Transverse colon (tissue), 4 donors: ENCODE results near the gene CTBP1. TPM values are rescaled to one million over a fixed set of nuclear protein-coding genes. Genes with fewer than 3 reads are reported as not detected.

Experiments used
- DNase-seq: peaks from one replicate; pipeline ENCODE4 v3.0.0-alpha.2; 2019
- H3K27ac ChIP-seq, 4 donors: fragments of 200-600 bp; sonication (generic); 2 replicates each; pipeline ENCODE4 v1.5.1; 2016 to 2018; ENCODE audit warnings: inconsistent platforms in 4 of 4
- H3K27me3 ChIP-seq: fragments of 200-600 bp; sonication (generic); 2 replicates; pipeline ENCODE4 v1.5.1; 2017; ENCODE audit warnings: inconsistent platforms
- H3K36me3 ChIP-seq, 4 donors: fragments of 200-600 bp; sonication (generic); 2 replicates each; pipeline ENCODE4 v1.5.1; 2017 to 2019; ENCODE audit warnings: inconsistent platforms in 4 of 4
- H3K4me1 ChIP-seq, 4 donors: fragments of 200-600 bp; sonication (generic); 2 replicates each; pipeline ENCODE4 v1.5.1; 2017 to 2020; ENCODE audit warnings: inconsistent platforms in 4 of 4
- H3K4me3 ChIP-seq, 4 donors: fragments of 200-600 bp; sonication (generic); 1 replicate in 1 of 4; 2 replicates in 3 of 4; pipeline versions ENCODE4 v1.5.1 to v1.6.1; 2017 to 2019; ENCODE audit warnings: inconsistent platforms in 4 of 4
- H3K9me3 ChIP-seq, 2 donors: fragments of 200-600 bp; sonication (generic); 2 replicates each; pipeline ENCODE4 v1.5.1; 2017 to 2019; ENCODE audit warnings: inconsistent platforms in 2 of 2
- EP300 ChIP-seq: sonication (generic); formaldehyde crosslinking; IDR thresholded peaks from one replicate; pipeline ENCODE4 v1.6.1; 2017; ENCODE audit warnings: antibody characterized with exemption, low read depth
- POLR2A ChIP-seq: fragments of 450-650 bp; IDR thresholded peaks from one replicate; pipeline ENCODE4 v1.6.1; 2016; ENCODE audit warnings: antibody characterized with exemption, mild to moderate bottlenecking, moderate library complexity
- POLR2AphosphoS5 ChIP-seq, 3 donors: sonication (generic); formaldehyde crosslinking; IDR thresholded peaks; one replicate each; pipeline ENCODE4 v1.6.1; 2016; ENCODE audit warnings: antibody characterized with exemption in 3 of 3
- WGBS, 2 donors: methylation state at CpG; one replicate each; pipeline ENCODE4 v1.1.5; 2018; ENCODE audit warnings: low coverage in 1 of 2; 5-methylcytosine and 5-hydroxymethylcytosine counted together
- in situ Hi-C, 4 donors: fragments of 200-750 bp; cut with MboI; loops; one replicate each; pipeline versions ENCODE4 v1.15.0 to v1.15.1; 2017; ENCODE audit warnings: low sequenced_read_pairs in 3 of 4, low pct_ligation_motif_present in 1 of 4, low pct_unique_long_range_greater_than_20kb in 1 of 4
- intact Hi-C: fragments of 100-400 bp; cut with DNase I; formaldehyde crosslinking; loops from one replicate; pipeline ENCODE4 v1.15.1; 2023; ENCODE audit warnings: low total_unique reads
- total RNA-seq, 4 donors: library from RNA; depleted of rRNA; stranded (reverse); fragments of >200 nt; gene quantifications; one replicate each; pipeline ENCODE4 v1.1.0, GENCODE V29; 2016
- TF ChIP-seq, protein P1 (sequence below), 5 experiments: fragments of 200-600 bp in 3 of 5; fragments of 450-650 bp in 2 of 5; sonication (generic) in 3 of 5; IDR thresholded peaks; 1 replicate in 2 of 5; 2 replicates in 3 of 5; pipeline ENCODE4 v1.5.1; 2016 to 2017; ENCODE audit warnings: antibody characterized with exemption in 5 of 5, inconsistent platforms in 3 of 5, mild to moderate bottlenecking in 2 of 5, moderate library complexity in 1 of 5

CTBP1 gene
- total RNA-seq, 4 donors from 2014 or later = 183 to 457 (median 243) TPM

DNA sequence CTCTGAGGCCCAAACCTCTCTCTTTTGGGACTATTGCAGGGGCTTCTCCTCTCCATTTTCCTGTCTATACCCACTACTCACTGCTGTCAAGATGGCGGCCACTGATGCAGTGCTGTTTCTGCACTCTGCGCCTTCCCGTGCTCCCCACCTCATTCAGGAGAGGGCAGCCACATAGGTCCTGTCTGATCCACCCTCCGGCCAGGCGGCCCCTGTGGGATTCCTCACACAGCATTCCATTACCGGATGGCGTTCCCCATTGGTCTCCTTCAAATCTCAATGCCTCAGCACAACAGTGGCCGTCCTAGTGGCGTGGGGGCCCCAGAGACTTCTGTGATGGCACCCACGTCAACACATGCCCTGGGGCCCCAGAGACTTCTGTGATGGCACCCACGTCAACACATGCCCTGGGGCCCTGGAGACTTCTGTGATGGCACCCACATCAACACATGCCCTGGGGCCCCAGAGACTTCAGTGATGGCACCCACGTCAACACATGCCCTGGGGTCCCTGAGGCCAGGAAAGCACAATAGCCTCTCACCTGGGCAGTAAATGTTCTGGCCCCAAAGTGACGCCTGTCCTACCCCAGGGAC lies 83.9 kb downstream of the CTBP1 start:
- H3K36me3 ChIP-seq = no peaks in the 10 kb centered on the region
- intact Hi-C loops = loop anchor here (2.0 kb wide), 1 partner anchor 82 kb away; no protein-coding TSS in a partner anchor
- DNase-seq = no peak
- peaks cover 5 to 14% (median 8%) of the 10 kb centered on the region in 4 donors for H3K4me1 ChIP-seq
- WGBS, 2 donors = 92 to 100% methylated on average over 1 to 13 of the region's 13 CpGs
- H3K4me3 ChIP-seq = no peak overlapping the region
- no peak for TF ChIP-seq POLR2AphosphoS5 (IDR thresholded peaks at IDR 0.05)
- TF ChIP-seq, protein P1, sequence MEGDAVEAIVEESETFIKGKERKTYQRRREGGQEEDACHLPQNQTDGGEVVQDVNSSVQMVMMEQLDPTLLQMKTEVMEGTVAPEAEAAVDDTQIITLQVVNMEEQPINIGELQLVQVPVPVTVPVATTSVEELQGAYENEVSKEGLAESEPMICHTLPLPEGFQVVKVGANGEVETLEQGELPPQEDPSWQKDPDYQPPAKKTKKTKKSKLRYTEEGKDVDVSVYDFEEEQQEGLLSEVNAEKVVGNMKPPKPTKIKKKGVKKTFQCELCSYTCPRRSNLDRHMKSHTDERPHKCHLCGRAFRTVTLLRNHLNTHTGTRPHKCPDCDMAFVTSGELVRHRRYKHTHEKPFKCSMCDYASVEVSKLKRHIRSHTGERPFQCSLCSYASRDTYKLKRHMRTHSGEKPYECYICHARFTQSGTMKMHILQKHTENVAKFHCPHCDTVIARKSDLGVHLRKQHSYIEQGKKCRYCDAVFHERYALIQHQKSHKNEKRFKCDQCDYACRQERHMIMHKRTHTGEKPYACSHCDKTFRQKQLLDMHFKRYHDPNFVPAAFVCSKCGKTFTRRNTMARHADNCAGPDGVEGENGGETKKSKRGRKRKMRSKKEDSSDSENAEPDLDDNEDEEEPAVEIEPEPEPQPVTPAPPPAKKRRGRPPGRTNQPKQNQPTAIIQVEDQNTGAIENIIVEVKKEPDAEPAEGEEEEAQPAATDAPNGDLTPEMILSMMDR (IDR thresholded peaks at IDR 0.05) = no peak
- peaks cover 15% of the 10 kb centered on the region for H3K27me3 ChIP-seq
- no peaks in the 10 kb centered on the region for H3K9me3 ChIP-seq
- in situ Hi-C loops = loop anchor here in 2 of 4 donors (25.0 kb wide), 1 partner anchor 97 kb away; no protein-coding TSS in a partner anchor
- no peak overlapping the region for H3K27ac ChIP-seq

DNA sequence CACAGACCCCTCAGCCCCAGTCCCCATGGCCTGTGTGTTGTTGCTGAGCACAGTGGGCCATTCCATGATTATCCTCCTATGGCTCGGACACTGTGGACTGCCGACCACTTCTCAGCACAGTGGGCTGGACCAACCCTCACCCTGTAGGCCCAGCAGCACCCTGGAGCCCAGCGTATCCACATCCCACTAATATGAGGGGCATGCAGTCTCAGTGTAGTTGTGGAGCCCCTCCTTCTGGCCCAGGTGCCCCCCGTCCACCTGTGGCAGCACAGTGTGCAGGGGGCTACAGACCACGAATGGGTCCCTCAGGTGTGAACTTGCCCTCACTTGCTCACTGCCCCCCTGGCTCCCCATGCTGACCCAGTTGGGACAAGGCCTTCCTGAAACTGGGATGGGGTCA lies 84.5 kb downstream of the CTBP1 start:
- Histone ChIP-seq H3K9me3 (no peaks in the 10 kb centered on the region), H3K4me3 (no peak overlapping the region), H3K4me1 (peaks cover 5 to 14% (median 8%) of the 10 kb centered on the region in 4 donors), H3K27me3 (peaks cover 9% of the 10 kb centered on the region), H3K36me3 (no peaks in the 10 kb centered on the region), H3K27ac (no peak overlapping the region)
- TF ChIP-seq EP300 (no peak), POLR2AphosphoS5 (IDR thresholded peaks at IDR 0.05) (no peak), POLR2A (no peak)
- TF ChIP-seq, protein P1 (IDR thresholded peaks at IDR 0.05) = no peak
- intact Hi-C loops = loop anchor here (2.0 kb wide), 1 partner anchor 82 kb away; no protein-coding TSS in a partner anchor
- no peak for DNase-seq
- in situ Hi-C loops = loop anchor here in 2 of 4 donors (25.0 kb wide), 1 partner anchor 98 kb away; no protein-coding TSS in a partner anchor
- WGBS, 2 donors = 93% methylated on average over 5 of the region's 5 CpGs; no CpG with 5 or more reads in 1 of the 2 donors

DNA sequence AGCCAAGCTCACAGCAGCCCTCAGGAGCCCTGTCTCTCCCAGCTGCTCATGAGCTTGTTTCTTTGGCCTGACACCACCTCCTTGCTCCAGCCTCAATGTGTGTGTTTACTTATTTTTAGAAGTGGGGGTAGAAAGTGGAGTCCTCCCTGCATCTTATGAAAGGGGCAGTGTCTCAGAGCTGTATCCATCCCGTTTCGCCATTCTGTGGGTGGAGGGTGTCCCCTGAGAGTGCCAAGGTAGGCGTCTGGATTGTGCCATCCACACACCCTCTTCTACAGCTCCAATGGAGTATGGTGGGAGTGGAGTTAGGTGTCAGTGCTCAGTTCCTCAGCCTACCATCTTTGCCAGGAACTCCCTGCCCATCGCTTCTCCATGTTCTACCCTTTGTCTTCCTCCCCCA lies 84.9 kb downstream of the CTBP1 start:
- Histone ChIP-seq H3K9me3 (no peaks in the 10 kb centered on the region), H3K4me1 (peaks cover 5 to 14% (median 8%) of the 10 kb centered on the region in 4 donors), H3K36me3 (no peaks in the 10 kb centered on the region), H3K4me3 (no peak overlapping the region), H3K27ac (no peak overlapping the region), H3K27me3 (peaks cover 9% of the 10 kb centered on the region)
- TF ChIP-seq, protein P1 (IDR thresholded peaks at IDR 0.05) = no peak
- no peak for TF ChIP-seq POLR2AphosphoS5 (IDR thresholded peaks at IDR 0.05)
- no peak for TF ChIP-seq POLR2A
- TF ChIP-seq EP300 = no peak
- 88 to 100% methylated on average over 4 of the region's 4 CpGs for WGBS, 2 donors
- intact Hi-C loops (loop anchor here (2.0 kb wide), 1 partner anchor 83 kb away; no protein-coding TSS in a partner anchor), in situ Hi-C loops (loop anchor here in 2 of 4 donors (25.0 kb wide), 1 partner anchor 98 kb away; no protein-coding TSS in a partner anchor)
- no peak for DNase-seq

Other genes starting within 250 kb of the CTBP1 start
- gene FGFRL1, start 237.5 kb downstream of the CTBP1 start, total RNA-seq = 10 to 100 TPM; 11.7 to 15.9 (median 14.2) TPM
- 1 to 10 TPM in 2 of 4 donors, not detected in 2; 2.5 to 9.1 TPM for gene RNF212, start 135.6 kb downstream of the CTBP1 start, total RNA-seq
- gene SPON2, start 76.5 kb downstream of the CTBP1 start, total RNA-seq = 100 to 1,000 TPM in 1 of 4 donors, 10 to 100 TPM in 3; 45.4 to 127 (median 53.1) TPM
- 100 to 1,000 TPM; 114 to 211 (median 168) TPM for gene MAEA, start 40.8 kb upstream of the CTBP1 start, total RNA-seq
- gene UVSSA, start 98.1 kb upstream of the CTBP1 start, total RNA-seq = 100 to 1,000 TPM in 1 of 4 donors, 10 to 100 TPM in 3; 13.5 to 114 (median 34.2) TPM
- not detected for gene NKX1-1, start 157.3 kb upstream of the CTBP1 start, total RNA-seq